Esophagus muscularis mucosa (tissue), 3 donors: ENCODE measurements around the gene ACAT2.

Experiments
- POLR2A ChIP-seq: fragments of 450-650 bp; IDR thresholded peaks from one replicate; pipeline ENCODE4 v1.6.1; 2017; ENCODE audit warnings: antibody characterized with exemption, moderate library complexity, mild to moderate bottlenecking, low read depth
- POLR2AphosphoS5 ChIP-seq, 2 donors: sonication (generic); formaldehyde crosslinking; IDR thresholded peaks; one replicate each; pipeline ENCODE4 v1.6.1; 2017; ENCODE audit warnings: antibody characterized with exemption in 2 of 2
- TF ChIP-seq, protein P1 (sequence below), 3 experiments: fragments of 200-600 bp in 2 of 3; fragments of 450-650 bp in 1 of 3; sonication (generic) in 2 of 3; IDR thresholded peaks; one replicate each; pipeline ENCODE4 v1.5.1; 2017 to 2019; ENCODE audit warnings: antibody characterized with exemption in 3 of 3, mild to moderate bottlenecking in 2 of 3, moderate library complexity in 1 of 3

DNA sequence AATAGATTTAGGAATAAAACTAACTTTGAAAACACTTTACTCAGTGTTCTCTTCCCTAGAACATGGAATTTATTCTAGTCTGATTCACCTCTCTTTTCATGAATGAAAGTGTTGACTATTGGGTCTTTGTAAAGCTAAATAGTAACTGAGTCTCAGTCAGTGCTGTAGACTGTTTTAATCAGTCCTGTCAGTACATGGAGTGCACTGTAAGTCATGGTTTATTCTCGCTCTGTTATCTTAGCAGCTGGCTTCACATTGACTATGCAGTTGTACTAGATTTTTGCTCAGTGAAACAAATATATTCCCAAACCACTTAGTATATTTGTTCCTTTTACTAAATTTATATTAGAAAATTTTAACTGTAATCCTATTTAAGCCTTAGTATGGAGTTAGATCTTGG lies 15.1 kb upstream of the ACAT2 start:
- TF ChIP-seq, protein P1, sequence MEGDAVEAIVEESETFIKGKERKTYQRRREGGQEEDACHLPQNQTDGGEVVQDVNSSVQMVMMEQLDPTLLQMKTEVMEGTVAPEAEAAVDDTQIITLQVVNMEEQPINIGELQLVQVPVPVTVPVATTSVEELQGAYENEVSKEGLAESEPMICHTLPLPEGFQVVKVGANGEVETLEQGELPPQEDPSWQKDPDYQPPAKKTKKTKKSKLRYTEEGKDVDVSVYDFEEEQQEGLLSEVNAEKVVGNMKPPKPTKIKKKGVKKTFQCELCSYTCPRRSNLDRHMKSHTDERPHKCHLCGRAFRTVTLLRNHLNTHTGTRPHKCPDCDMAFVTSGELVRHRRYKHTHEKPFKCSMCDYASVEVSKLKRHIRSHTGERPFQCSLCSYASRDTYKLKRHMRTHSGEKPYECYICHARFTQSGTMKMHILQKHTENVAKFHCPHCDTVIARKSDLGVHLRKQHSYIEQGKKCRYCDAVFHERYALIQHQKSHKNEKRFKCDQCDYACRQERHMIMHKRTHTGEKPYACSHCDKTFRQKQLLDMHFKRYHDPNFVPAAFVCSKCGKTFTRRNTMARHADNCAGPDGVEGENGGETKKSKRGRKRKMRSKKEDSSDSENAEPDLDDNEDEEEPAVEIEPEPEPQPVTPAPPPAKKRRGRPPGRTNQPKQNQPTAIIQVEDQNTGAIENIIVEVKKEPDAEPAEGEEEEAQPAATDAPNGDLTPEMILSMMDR (IDR thresholded peaks at IDR 0.05): no peak
- TF ChIP-seq POLR2A (no peak), POLR2AphosphoS5 (IDR thresholded peaks at IDR 0.05) (no peak)
